Adrenal gland (tissue), 5 donors: ENCODE data around the gene LCN12.

Experiments used
- POLR2A ChIP-seq, 2 donors: fragments of 450-650 bp; IDR thresholded peaks; one replicate each; pipeline ENCODE4 v1.6.1; 2017; ENCODE audit warnings: antibody characterized with exemption in 2 of 2, mild to moderate bottlenecking in 2 of 2, moderate library complexity in 1 of 2
- TF ChIP-seq, protein P1 (sequence below), 6 experiments: fragments of 450-650 bp in 4 of 6; fragments of 200-600 bp in 2 of 6; sonication (generic) in 1 of 6; IDR thresholded peaks; 1 replicate in 5 of 6; 2 replicates in 1 of 6; pipeline versions ENCODE4 v1.5.1 to v1.8.0; 2016 to 2021; ENCODE audit warnings: antibody characterized with exemption in 6 of 6, mild to moderate bottlenecking in 2 of 6, moderate library complexity in 1 of 6
- donor health status: DM: no; HTN: no; CAD: no.

DNA sequence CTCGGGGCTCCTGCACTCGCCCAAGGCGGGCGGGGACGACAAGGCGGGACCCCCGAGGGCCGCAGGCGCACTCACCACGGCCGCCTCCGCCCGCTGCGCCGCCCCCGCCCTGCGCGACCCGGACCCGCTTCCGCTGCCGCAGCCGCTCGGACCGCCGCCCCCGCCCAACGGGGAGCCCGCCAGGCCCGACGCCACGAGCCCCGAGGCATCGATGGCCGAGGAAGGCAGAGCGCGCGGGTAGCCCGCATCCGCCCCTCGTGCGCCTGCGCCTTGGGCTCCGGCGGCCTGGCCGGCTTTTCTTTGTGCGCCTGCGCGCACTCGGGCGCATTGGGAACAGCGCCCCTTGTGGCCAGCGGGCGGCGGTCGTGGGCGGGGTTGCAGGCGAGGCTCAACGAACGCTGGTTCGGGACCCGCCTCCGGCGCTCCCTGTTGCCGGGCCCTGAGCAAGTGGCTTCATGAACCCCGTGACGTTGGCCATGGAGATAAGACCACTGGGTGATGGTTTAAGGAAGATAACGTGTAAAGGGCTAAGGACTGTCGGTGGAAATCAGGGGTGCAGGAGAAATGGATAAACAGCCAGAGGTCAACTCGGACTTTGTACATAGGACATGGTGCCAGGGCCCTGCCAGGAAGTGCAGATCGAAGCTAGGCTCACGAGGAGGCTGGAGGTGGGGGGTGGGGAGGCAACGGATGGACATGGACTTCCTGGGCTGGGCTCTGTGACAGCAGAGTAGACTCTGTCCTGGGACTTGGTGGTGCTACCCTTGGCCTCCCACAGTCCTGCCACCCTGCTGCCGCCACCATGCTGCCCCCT, 7.3 kb upstream of the LCN12 start, which contains the start of the genes C8G and FBXW5:
- TF ChIP-seq, protein P1, sequence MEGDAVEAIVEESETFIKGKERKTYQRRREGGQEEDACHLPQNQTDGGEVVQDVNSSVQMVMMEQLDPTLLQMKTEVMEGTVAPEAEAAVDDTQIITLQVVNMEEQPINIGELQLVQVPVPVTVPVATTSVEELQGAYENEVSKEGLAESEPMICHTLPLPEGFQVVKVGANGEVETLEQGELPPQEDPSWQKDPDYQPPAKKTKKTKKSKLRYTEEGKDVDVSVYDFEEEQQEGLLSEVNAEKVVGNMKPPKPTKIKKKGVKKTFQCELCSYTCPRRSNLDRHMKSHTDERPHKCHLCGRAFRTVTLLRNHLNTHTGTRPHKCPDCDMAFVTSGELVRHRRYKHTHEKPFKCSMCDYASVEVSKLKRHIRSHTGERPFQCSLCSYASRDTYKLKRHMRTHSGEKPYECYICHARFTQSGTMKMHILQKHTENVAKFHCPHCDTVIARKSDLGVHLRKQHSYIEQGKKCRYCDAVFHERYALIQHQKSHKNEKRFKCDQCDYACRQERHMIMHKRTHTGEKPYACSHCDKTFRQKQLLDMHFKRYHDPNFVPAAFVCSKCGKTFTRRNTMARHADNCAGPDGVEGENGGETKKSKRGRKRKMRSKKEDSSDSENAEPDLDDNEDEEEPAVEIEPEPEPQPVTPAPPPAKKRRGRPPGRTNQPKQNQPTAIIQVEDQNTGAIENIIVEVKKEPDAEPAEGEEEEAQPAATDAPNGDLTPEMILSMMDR (IDR thresholded peaks at IDR 0.05) = peak; percentile 85 to 100 (median 98)
- peak; percentile 78 to 82 for TF ChIP-seq POLR2A (IDR thresholded peaks at IDR 0.05)
